ENCODE measurements around the gene FAM131A.

DNA sequence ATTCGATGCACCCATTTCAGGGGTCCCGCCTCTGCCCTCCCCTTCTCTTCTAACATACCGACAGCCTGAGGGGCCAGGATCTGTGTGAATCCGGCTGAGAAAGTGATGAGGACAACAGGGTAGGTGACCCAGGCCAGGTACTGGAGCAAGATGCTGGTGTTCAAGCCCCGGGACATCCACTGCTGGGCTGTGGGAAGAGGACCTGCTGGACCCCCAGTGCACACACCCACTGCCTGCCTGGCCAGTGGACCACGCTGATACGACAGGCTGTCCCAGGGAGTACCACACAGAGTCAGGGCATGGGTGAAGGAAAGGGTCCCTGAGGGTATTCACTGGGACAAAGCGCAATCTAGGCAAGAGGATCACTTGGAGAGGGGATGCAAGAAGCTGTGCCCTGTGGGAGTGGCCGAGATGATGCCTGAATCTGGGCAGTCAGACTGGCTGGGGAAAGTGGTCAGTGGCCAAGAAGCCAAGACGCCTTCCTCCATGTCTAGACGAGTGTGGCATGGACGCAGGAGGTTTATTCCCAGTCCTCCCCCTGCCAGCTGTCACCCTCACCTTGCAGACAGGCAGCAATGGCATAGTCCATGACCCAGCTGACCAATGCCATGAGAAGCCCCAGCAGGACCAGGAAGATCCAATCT is 20.8 kb downstream of the FAM131A start:
- TF ChIP-seq CTCF (IDR thresholded peaks at IDR 0.05) (no peak), EZH2 (IDR thresholded peaks at IDR 0.05; ENCODE audit: borderline replicate concordance, insufficient read depth, low read depth, low read length, poor library complexity, severe bottlenecking) (no peak)
